HepG2 (cell line): ENCODE results near the gene SMURF2. TPM values are rescaled to one million over a fixed set of nuclear protein-coding genes. Genes with fewer than 3 reads are reported as not detected.
A peak's percentile ranks its signal among the peaks of the same experiment; 100 is the strongest.

Experiments
- ATF2 ChIP-seq: sonication (generic); formaldehyde crosslinking; IDR thresholded peaks from 2 replicates; pipeline ENCODE4 v1.4.0; 2020; ENCODE audit warnings: missing genetic modification reagents
- DPF2 ChIP-seq: sonication (generic); formaldehyde crosslinking; IDR thresholded peaks from 2 replicates; pipeline ENCODE4 v1.4.0; 2020; ENCODE audit warnings: mild to moderate bottlenecking, low read depth, missing genetic modification reagents, borderline replicate concordance
- E2F2 ChIP-seq: sonication (generic); formaldehyde crosslinking; IDR thresholded peaks from 2 replicates; pipeline ENCODE4 v1.4.0; 2020; ENCODE audit warnings: missing genetic modification reagents, borderline replicate concordance
- ELF4 ChIP-seq: sonication (generic); formaldehyde crosslinking; IDR thresholded peaks from 2 replicates; pipeline ENCODE4 v1.5.0; 2020; ENCODE audit warnings: missing genetic modification reagents, mild to moderate bottlenecking, moderate library complexity, borderline replicate concordance
- KLF15 ChIP-seq: sonication (generic); formaldehyde crosslinking; IDR thresholded peaks from 2 replicates; pipeline ENCODE4 v1.8.1; 2023; ENCODE audit warnings: borderline replicate concordance, mild to moderate bottlenecking, inconsistent platforms, missing genetic modification reagents, mixed read lengths
- MIER2 ChIP-seq: IDR thresholded peaks from 2 replicates; pipeline ENCODE4 v1.6.1; 2016; ENCODE audit warnings: missing biosample characterization, missing genetic modification reagents
- PAF1 ChIP-seq: IDR thresholded peaks from 2 replicates; pipeline ENCODE4 v1.6.1; 2016; ENCODE audit warnings: missing genetic modification reagents, missing compliant biosample characterization
- SAP130 ChIP-seq: IDR thresholded peaks from 2 replicates; pipeline ENCODE4 v1.6.1; 2016; ENCODE audit warnings: low read depth
- ZBTB26 ChIP-seq: IDR thresholded peaks from 2 replicates; pipeline ENCODE4 v1.6.1; 2016; ENCODE audit warnings: missing compliant biosample characterization, missing genetic modification reagents, borderline replicate concordance
- ZIK1 ChIP-seq: sonication (generic); formaldehyde crosslinking; IDR thresholded peaks from 2 replicates; pipeline ENCODE4 v1.5.0; 2020; ENCODE audit warnings: mild to moderate bottlenecking, low read depth, missing genetic modification reagents, borderline replicate concordance
- ZNF276 ChIP-seq: sonication (generic); formaldehyde crosslinking; IDR thresholded peaks from 2 replicates; pipeline ENCODE4 v1.4.0; 2020; ENCODE audit warnings: mild to moderate bottlenecking, low read depth, missing genetic modification reagents
- ZNF362 ChIP-seq: sonication (generic); formaldehyde crosslinking; IDR thresholded peaks from 2 replicates; pipeline ENCODE4 v1.4.0; 2020; ENCODE audit warnings: missing genetic modification reagents, mild to moderate bottlenecking, borderline replicate concordance
- ZNF609 ChIP-seq: sonication (generic); formaldehyde crosslinking; IDR thresholded peaks from 2 replicates; pipeline ENCODE4 v1.4.0; 2020; ENCODE audit warnings: mild to moderate bottlenecking, missing genetic modification reagents, borderline replicate concordance
- ZNF782 ChIP-seq: sonication (generic); formaldehyde crosslinking; IDR thresholded peaks from 2 replicates; pipeline ENCODE4 v1.4.0; 2020; ENCODE audit warnings: missing genetic modification reagents, mild to moderate bottlenecking, borderline replicate concordance
- ZNF792 ChIP-seq: IDR thresholded peaks from 2 replicates; pipeline ENCODE4 v1.6.1; 2016
- polyA plus RNA-seq, 8 experiments: library from polyadenylated mRNA; depleted of rRNA in 3 of 8; stranded (reverse) in 7 of 8; unstranded in 1 of 8; fragments of >200 nt; fragmentation: Illumina TruSeq in 4 of 8; extraction: Trizol in 4 of 8; gene quantifications; 2 replicates each; pipeline versions ENCODE4 v1.2.1 to v1.2.3, GENCODE V29; 2011 to 2016; ENCODE audit warnings: low read depth in 4 of 8, missing spikeins in 1 of 8, mixed read lengths in 1 of 8; ENCODE audit not compliant: insufficient read depth in 1 of 8
- total RNA-seq, 5 experiments: library from RNA; depleted of rRNA; stranded (reverse); fragments of >200 nt; fragmentation: Illumina TruSeq; extraction: Trizol; gene quantifications; 2 replicates each; pipeline ENCODE4 v1.2.3, GENCODE V29; 2016; ENCODE audit warnings: low read depth in 1 of 5

SMURF2 gene
- total and polyA plus RNA-seq, 2 of the 13 experiments (the other 11 are each of a cell fraction or from before 2014, with no cell fraction given), result 14.9 to 24.3 TPM

- TF ChIP-seq ZIK1 (0 out of 2 replicates have a peak, but pooled peaks have one; percentile 2), ZNF362 (CRISPR knock-in tag) (no peak), ELF4 (CRISPR knock-in tag) (peak; percentile 71; the same call in 1 of the 2 replicates), PAF1 (CRISPR knock-in tag) (peak; percentile 50; the same call in 1 of the 2 replicates), ZNF609 (peak; percentile 47; the same call in 1 of the 2 replicates), SAP130 (CRISPR knock-in tag) (peak; percentile 74), DPF2 (CRISPR knock-in tag) (0 out of 2 replicates have a peak, but pooled peaks have one; percentile 24), ZBTB26 (peak; percentile 6; the same call in 1 of the 2 replicates), MIER2 (0 out of 2 replicates have a peak, but pooled peaks have one; percentile 4), ZNF276 (CRISPR knock-in tag) (0 out of 2 replicates have a peak, but pooled peaks have one; percentile 47), ZNF782 (CRISPR knock-in tag) (no peak), E2F2 (CRISPR knock-in tag) (0 out of 2 replicates have a peak, but pooled peaks have one; percentile 20), ZNF792 (peak; percentile 99), ATF2 (peak; percentile 24; the same call in 1 of the 2 replicates), KLF15 (CRISPR knock-in tag) (no peak)
These were observed 157.3 kb downstream of the SMURF2 start (continued) for GRCh38 chr17:64504769-64505339.
